GM19397 (cell line): ENCODE results near the gene CD28.

ENCODE experiments used
- ATAC-seq: cut with Tn5 transposase; IDR thresholded peaks from one replicate; pipeline ENCODE4 v1.9.1; 2021; ENCODE audit warnings: mild to moderate bottlenecking, moderate library complexity; ENCODE audit not compliant: unreplicated experiment

CD28 gene

GRCh38 chr2:203706403-203706802, at the start of gene CD28:
Gene CD28 (plus strand): TSS chr2:203706639. CDS start chr2:203706697, 58 bp downstream.
- ATAC-seq, result peak; percentile 100

DNA sequence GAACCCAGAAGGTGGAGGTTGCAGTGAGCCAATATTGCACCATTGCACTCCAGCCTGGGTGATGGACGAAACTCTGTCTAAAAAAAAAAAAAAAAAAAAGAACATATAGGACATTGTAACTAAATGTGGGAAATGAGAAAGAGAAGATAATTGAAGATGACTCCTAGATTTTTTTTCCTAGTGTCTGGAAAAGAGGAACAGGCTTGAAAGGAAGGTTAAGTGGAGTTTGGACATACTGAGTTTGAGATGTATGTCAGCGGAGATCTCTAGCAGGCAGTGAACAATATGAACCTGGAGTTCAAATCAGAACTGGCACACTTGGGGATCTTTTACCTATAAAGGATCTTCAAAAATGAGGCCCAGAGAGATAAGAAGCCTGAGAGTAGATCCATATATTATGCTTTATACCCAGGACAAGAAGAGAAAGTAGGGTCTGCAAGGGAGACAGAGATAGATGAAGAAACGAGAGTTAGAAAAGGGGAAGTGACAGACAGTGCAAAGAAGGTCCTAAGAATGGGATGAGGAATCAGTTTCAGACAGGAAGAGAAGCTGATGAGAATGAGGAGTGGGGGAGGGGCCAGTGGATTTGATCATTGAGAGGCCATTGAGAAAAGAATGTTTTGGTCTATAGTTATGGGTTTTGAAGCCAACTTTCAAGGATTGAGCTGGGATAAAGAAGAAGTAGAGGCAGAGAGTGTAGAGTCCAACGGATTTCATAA, 46.9 kb upstream of the CD28 start:
- no peak for ATAC-seq

GRCh38 chr2:203660465-203660864, 46.0 kb upstream of the CD28 start:
- ATAC-seq, result no peak

DNA sequence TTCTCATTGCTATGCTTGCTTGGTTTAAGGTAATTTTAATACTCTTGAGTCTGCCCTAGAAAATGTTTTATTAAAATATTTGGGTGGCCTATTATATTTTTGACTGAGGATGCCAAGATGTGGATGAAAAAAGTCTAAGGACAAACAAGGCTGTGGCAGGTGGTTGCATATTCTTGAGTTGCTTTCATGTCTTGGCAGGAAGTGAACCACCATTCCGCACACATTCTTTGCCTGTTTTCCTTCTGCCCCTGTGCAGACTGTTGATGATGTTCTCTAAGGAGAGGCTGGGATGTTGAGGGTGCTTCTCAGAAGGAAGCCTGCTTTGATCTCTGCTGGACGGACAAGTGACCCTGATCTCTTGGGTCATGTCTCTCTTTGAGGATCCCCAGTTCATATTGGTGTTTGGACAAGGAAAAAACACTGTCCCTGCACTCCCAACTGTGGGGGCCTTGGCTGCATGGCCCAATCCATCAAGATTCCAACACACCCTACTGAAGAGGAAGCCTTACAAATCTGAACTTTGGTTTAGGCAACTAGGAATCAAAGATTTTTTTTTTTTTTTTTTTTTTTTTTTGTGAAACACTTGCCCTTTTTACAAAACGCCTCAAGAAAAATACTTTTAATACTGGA, 45.0 kb upstream of the CD28 start:
- no peak for ATAC-seq

DNA sequence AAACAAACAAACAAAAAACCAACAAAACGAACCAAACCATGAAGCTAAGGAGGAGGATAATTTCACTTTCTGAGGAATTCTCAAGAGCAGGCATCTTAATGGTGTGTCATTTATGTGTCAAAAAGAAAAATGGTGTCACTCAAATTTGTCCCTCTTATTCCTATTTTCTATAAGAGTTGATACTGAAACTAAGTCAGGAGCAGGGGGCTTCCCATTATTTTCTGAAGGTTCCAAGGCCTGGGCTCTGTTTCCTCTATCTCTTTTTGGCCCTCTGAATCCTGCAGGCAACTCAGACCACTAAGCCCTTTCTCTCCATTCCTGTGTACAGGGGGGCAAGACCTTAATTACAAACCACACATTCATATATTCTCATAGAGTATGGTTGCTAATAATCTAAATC, 44.0 kb upstream of the CD28 start:
- no peak for ATAC-seq

DNA sequence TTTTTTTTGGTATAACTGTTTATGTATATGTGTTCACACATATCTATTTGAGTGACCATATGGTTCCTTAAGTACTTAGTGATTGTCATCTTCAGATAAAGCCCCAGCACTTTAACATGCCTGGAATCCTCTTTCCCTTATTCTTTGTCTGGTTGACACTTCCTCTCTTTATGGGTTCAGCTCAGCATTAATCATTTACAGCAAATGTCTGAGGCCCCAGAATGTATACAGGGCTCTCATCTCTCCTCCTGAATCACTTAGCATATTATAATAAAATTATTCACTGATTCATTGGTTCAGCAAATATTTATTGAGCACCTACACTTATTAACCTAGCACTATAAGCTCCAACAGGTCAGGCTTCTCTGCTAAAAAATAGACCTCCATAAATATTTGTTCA, 43.5 kb upstream of the CD28 start:
- ATAC-seq, result no peak

GRCh38 chr2:203664029-203664755, 42.2 kb upstream of the CD28 start:
- no peak for ATAC-seq

GRCh38 chr2:203667838-203668237, 38.6 kb upstream of the CD28 start:
- ATAC-seq, result no peak

GRCh38 chr2:203669820-203670219, 36.6 kb upstream of the CD28 start:
- ATAC-seq, result no peak

DNA sequence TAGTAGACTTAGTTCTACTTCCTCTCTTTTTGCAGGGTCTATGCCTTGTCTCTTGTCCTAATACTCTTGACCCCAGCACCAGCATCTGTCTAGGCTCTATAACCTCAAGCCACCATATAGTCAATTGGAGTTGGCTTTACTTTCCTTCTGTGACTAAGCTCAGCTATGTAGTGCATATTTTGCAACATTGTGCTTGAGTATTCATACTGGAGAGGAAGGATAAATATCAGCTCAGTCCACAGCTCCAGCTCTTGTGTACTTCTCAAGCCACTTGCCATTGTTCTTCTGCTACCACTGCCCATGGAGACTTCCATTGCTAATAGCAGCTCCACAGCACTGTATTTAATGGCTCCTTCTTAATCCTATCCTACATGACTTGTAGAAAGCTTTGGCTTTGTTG, 35.5 kb upstream of the CD28 start:
- no peak for ATAC-seq

DNA sequence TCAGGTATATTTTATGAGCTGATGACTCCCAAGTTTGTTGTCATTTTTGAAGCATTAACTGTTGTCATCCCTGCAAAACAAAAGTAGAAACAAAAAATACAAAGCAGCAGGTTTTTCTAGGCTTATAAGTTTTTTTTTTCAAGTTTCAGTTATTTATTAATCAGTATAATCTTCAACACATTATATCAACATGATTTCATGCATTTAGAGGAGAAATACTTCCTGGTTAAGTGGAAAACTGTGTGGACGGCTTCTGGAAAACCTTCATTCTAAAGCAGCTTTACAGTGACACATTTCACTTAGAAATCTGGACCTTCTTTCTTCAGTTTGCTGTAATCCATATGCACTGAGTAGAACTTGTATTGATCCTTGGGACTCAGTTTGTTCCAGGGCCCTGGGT, 34.6 kb upstream of the CD28 start:
- no peak for ATAC-seq

GRCh38 chr2:203672856-203673255, 33.6 kb upstream of the CD28 start:
- ATAC-seq, result no peak

- ATAC-seq, result peak; percentile 98
Observed at GRCh38 chr2:203673933-203674332, 32.5 kb upstream of the CD28 start.

DNA sequence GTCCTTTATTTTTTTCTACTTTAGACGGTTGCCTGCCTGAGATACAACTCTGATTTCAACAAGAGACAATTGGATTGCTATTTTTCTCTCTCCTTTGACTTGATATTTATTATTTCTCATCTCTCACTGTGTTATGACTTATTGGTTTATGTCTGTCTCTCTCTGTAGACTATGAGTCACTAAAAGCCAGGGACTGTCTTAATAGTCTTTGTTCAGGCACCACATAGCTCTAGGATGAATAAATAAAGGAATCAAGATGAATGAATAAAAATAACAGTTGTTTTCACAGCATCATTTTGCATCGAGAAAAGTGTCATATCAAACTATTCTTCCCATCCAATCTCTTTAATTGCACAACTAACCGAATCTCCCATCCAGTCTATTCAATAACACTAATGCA, 31.4 kb upstream of the CD28 start:
- no peak for ATAC-seq

GRCh38 chr2:203678971-203679370, 27.5 kb upstream of the CD28 start:
- no peak for ATAC-seq

DNA sequence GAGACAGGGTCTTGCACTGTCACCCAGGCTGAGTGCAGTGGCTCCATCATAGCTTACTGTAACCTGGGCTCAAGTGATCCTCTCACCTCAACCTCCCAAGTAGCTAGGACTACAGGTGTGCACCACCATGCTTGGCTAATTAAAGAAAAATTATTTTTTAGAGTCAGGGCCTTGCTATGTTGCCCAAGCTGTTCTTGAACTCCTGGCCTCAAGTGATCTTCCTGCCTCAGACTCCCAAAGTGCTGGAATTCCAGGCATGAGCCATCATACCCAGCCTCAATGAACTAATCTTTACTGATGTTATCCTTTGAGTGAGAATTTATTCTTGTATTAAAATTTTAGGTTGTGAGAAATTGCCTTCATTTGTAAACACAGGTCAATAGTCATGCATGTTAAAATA, 27.0 kb upstream of the CD28 start:
- no peak for ATAC-seq

DNA sequence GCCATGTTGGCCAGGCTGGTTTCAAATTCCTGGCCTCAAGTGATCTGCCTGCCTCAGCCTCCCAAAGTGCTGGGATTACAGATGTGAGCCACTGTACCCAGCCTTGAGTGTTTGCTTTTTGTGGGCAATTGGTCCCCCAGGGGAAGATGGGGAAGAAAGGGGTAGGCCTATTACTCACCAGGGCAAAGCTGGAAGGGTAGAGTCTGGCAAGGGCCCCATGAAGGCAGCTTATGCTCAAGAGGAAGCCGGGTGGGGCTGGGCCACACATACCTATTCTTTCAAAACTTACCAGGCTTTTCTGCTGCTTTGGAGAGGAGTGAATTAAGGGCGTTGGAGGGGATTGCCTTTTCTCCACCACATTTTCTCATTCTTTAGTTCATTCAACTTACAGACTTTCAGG, 24.5 kb upstream of the CD28 start:
- no peak for ATAC-seq

- no peak for ATAC-seq
Observed at GRCh38 chr2:203682688-203683130, 23.7 kb upstream of the CD28 start.

DNA sequence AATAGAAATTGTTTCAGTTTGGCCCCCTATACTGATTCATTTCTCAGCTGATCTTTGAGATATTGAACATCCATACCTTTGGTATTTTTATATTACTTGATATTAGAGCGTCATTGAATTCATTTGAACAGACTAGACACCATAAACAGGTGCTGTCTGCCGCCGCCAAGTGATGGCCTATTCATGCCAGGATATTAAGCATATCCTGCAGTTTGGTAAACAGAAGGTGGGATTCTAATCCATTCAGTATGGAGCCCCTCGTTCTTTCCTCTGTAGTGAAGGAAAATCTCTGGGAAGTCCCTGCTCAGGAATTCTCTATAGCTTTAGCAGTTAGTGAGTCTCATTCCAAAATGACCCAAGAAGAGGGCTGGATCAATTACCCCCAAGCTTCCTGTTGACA, 23.0 kb upstream of the CD28 start:
- ATAC-seq, result no peak

DNA sequence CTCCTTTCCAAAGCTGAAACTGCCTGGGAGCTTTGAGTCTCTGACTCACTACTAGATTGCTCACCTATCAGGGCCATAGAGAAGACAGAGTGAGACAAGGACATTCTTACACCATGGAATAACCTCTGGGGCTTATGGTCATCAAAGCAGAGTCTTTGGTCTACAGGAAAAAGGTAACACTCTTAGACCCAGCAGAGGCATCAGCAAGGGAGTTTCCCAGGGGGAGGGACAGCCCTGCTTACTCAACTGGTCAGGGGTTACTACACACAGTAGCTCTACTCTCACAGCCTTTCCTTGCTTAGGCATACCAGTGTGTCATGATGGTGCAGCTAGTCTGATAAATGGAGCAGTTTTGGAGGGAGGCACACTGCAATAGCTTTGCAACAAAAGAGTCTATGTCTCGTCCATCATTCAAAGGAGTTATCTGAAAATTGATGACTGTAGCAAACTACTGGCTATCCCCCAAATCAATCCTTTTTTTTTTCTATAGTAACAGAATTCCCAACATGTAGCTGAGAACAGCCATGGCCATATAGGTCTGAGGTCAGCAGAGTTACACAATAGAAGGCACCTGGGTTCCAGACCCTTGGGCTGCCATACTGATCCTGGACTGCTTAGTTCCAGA, 22.4 kb upstream of the CD28 start:
- peak; percentile 80 for ATAC-seq

GRCh38 chr2:203685081-203685621, 21.3 kb upstream of the CD28 start:
- no peak for ATAC-seq
